Hippocampal formation (tissue), 2 donors: ENCODE results near the gene TFIP11.

Experiments
- DNase-seq, 2 donors: peaks; one replicate each; lab custom pipeline; 2025; lab: John Stamatoyannopoulos, UW

TFIP11 gene

DNA sequence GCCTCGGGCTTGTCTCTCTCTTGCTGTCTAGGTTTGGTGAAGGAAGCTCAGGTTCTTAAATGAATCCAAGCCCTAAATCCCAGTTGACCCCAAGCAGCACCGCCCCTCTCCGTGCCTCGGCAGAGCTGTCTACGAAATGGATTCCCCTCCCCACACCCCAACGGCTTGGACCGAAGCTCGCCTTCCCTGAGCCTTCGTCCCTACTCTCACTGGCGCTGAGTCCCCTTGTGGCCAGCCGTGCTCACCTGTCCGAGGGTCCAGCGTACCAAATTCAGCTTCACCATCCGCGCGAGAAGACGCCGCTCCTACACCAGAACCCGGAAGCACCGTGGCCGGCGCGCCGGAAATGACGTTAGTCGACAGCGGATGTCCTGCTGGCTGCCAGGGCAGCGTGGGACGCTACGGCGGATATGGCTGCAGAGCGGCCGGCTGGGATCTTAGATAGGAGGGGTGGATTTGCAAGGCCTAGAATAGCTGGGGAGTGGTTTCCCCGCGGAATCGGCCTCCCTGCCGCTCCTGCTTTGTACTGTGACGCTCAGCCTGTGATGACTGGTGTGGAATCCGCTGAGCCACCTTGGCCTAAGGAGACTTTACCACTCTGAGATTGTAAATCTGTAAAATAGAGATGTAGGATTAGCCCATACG lies at the start of gene TFIP11:
TSS of gene TFIP11 (minus strand) at position 325 of the 645 bp plus-strand sequence. CDS start 2,201 bp downstream, outside the sequence.
- DNase-seq: peak; percentile 81 to 93

DNA sequence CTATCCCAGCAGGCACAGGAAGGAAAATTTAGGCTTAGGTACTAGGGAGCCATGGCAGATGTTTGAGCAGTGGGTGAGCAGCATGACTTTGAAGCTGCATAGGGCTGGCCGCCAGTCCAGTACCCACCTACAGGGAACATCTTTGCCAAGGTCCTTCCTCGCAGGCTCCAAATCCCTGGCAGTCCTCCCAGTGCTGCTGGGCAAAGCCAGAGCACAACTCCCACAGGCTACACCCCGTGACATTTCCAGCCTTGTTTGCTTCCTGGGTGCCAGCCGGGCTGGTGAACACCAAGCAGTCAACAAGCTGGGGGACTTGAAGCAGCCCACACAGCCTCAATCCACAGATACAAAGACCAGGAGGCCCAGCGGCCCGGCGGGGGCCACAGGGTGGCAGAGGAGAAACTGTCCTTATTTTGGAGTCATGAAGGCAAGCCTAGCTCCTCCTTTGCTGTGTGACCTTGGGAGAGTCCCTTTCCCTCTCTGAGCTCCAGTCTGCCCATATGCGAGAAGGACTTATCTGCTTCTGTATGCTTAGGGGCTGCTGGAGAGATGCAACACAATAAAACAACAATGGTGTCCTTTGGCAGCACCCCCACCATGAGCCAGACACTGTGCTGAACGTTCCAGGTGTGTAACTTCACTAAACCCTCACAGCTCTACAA lies 49.6 kb upstream of the TFIP11 start:
- DNase-seq: no peak

- no peak for DNase-seq
These were observed 47.8 kb upstream of the TFIP11 start for GRCh38 chr22:26559961-26560575.

- no peak for DNase-seq
These were observed 46.1 kb upstream of the TFIP11 start for GRCh38 chr22:26558248-26558895.

DNA sequence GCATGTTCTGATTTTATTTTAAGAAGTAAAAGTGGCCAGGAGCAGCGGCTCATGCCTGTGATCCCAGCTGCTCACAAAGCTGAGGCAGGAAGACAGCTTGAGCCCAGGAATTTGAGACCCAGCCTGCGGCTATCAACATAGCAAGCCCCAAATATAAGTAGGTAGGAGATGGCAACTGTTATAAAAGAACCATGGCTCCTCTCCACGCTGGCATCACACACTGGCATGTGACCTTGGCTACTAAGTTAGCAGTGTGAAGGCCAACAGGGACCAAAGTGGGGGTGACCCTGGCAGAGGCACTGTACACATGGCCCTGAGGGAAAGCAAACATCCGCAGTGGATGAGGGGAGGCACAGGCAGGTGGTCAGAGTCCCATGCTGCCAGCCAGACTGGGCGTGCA lies 44.6 kb upstream of the TFIP11 start:
- no peak for DNase-seq

DNA sequence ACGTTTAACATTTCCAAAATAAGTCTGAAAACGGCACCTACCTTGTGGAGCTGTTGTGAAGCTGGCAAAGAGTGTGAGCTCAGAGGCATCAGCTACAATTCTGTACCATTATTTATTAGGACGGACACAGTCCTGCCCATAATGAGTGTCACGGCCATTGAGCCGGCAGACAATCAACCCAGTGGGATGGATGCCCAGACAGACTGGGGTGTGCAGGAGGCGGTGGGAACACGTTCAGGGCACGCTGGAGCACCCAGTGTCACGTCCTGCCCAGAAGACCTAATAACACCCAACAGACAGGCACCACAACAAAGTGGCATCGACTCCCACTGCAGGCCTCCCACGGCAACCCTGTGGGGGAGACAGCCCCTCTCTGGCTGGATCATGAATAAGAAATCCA lies 43.2 kb upstream of the TFIP11 start:
- no peak for DNase-seq

DNA sequence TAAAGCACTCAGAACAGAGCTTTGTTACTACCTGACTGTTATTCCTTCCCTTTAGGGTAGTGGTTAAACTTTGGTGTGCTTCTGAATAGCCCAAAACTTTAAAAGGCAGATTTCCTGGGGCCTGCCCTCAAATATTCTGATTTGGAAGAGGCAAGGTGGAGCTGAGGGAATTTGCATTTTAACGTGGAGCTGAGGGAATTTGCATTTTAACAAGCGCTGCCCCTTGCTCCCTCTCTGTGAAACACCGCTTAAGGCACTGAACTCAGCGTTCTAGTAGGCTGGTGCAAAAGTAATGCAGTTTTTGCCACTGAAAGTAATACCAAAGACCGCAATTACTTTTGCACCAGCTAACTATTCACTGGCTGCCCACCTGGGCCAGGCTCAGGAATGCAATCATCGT lies 42.7 kb upstream of the TFIP11 start:
- no peak for DNase-seq

DNA sequence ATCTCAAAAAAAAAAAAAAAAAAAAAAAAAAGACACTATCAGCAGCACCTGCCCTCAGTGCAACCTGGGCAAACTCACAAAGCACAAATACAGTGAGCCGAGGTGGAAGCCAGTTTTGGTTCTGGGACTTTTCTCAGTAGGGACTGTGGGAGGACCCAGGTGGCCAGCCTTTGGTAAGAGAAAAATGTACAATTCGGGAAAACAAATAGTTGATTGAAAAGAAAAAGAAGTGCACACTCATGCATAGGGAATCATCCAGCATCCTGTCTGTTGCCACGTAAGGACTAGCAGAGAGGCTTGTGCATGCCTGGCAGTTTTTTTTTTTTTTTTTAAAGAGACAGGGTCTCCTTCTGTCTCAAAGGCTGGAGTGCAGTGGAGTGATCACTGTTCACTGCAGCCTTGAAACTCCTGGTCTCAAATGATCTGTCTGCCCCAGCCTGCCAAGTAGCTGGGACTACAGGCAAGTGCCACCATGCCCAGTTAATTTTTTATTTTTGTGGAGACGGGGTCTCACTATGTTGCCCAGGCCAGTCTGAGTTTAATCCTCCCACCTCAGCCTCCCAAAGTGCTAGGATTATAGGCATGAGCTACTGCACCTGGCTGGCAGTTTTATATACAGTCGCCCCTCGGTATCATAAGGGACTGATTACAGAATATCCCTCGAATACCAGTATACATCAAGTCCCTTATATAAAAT lies 40.9 kb upstream of the TFIP11 start:
- no peak for DNase-seq

DNA sequence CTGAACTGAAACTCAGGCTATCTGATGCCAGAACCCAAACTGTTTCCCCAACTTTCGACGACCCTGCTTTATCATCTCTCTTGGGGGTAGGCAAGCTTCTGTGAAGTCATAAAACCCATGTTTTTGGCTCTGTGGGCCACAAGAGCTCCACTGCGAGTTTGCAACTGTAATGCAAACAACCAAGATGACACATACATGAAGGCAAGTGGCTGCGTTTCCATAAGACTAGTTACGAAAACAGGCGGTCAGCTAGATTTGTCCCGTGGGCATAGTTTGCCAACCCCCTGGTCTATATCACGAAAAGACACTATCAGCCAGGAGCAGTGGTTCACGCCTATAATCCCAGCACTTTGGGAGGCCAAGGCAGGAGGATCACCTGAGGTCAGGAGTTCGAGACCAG lies 40.2 kb upstream of the TFIP11 start:
- DNase-seq: no peak

DNA sequence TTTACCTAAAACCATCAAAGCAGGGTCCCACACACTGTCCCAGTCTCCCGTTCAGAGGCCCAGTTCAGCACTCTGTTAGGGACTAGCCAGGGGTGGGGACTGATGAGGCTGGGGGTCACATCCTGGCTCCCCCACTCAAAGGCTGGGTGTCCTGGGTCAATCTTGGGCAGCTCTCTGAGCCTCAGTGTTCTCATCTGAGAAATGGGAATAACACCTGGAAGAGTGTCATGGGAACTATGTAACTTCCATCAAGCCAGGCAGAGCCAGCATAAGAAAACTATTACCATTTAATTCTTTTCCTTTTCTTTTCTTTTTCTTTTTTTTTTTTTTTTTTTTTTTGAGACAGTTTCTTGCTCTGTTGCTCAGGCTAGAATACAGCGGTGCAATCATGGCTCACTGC lies 39.3 kb upstream of the TFIP11 start:
- no peak for DNase-seq

DNA sequence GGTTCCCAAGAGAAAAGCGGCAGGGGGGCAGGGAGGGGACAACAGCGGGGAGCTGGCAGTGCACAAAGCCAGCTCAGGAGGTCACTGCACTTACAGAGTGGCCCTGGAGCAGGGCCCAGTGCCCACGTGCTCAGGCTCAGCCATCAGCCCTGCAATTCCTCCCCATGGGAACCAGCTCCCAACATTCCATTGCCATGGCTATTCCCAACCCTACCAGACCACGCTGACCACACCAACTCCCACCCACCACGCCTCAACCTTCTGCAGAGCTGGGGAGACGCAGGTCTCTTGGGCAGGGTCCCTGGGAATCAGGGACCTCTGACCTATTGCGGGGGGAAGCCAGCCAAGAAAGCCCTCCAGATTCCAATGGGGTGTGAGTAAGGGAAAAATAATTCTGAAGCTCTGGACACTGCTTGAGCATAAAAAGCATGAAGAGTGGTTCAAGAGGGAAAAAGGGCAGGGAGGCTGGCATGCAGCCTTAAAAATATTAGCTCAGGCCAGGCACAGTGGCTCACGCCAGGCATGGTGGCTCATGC lies 38.3 kb upstream of the TFIP11 start:
- peak in 1 of 2 donors; percentile 19 for DNase-seq

- DNase-seq: no peak
These were observed 37.7 kb upstream of the TFIP11 start for GRCh38 chr22:26549902-26550497.

GRCh38 chr22:26548984-26549383 lies 36.7 kb upstream of the TFIP11 start:
- DNase-seq: no peak

DNA sequence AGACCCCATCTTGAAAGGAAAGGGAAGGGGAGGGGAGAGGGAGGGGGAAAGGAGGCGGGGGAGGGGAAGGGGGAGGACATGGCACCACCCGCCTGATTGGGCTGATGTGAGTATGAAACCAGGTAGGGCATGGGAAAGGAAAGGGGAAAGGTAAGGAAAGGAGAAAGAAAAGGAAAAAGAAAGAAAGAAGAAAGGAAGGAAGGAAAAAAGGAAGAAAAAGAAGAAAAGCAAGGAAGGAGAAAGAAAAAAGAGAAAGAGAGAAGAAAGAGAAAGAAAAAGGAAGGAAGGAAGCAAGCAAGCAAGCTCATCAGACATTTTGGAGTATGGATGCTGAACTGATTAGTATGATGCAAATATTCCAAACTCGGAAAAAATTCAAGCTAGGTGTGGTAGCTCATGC lies 36.0 kb upstream of the TFIP11 start:
- DNase-seq: no peak

- no peak for DNase-seq
These were observed 35.6 kb upstream of the TFIP11 start for GRCh38 chr22:26547837-26548236.

DNA sequence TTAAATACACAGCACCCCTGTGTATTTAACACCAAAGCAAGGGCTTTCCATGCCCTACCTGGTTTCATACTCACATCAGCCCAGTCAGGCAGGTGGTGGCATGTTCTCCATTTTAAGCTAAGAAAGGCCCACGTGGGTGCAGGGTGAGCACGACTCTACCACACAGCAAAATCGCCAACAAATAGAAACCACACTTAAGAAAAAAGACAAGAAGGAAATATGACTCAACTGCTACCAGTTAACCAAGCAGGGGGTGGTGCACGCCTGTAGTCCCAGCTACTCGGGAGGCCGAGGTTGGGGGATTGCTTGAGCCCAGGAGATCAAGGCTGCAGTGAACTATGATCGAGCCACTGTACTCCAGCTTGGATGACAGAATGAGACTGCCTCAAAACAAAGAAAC lies 35.2 kb upstream of the TFIP11 start:
- no peak for DNase-seq

GRCh38 chr22:26546282-26546681 lies 34.0 kb upstream of the TFIP11 start:
- DNase-seq: no peak

GRCh38 chr22:26545827-26546226 lies 33.6 kb upstream of the TFIP11 start:
- DNase-seq: no peak

DNA sequence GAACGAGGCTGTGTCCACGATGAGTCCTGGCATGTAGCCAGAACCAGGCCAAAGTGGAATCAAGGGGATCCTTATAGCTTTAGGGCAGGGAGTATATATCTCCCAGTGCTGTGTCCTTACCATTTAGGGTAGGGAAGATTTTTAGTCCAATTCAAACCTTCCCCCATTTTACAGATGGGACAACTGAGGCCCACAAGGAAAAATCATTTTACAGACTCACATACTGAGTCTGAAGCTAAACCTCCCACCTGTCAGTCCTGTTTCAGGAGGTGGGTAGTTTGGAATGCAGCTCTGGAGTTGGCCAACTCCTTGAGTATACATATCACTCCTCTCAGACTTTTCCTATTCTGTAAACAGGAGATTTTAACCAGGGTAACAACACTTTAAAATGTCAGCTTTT lies 33.1 kb upstream of the TFIP11 start:
- no peak for DNase-seq

DNA sequence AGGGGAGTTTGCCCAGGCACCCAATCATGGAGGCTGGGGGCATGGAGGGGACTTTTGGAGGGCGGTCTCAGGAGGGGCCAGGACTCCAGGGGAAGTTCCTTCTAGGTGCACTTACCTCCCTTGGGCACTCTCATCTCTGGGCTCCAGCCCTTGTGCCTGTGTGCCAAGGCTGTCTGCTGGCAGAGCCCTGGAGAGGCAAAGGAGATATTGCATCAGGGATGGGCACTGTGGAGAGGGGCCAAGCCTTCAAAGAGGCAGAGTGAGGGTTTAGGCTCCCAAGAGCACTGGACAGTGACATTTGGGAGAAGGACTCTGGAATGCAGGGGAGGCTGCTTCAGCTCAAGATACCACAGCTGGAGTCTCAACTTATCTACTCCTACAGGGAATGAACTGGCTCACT lies 32.2 kb upstream of the TFIP11 start:
- no peak for DNase-seq

GRCh38 chr22:26542831-26543230 lies 30.6 kb upstream of the TFIP11 start:
- no peak for DNase-seq
